ENCODE data around the gene EHD2.
A peak's percentile ranks its signal among the peaks of the same experiment; 100 is the strongest.
"Not testable (repeated sequence)": the region's sequence is repeated elsewhere in the genome, so short reads cannot be mapped to it uniquely, and the experiment has no call there.

Gene EHD2

GRCh38 chr19:47693489-47693888 lies 19.7 kb upstream of the EHD2 start:
- no peak for DNase-seq

GRCh38 chr19:47693903-47694302 lies 19.3 kb upstream of the EHD2 start:
- no peak for DNase-seq

GRCh38 chr19:47694466-47695273 lies 18.6 kb upstream of the EHD2 start:
- no peak for DNase-seq

- no peak for DNase-seq
Observed at GRCh38 chr19:47695533-47696262, 17.5 kb upstream of the EHD2 start.

- DNase-seq = no peak
Observed at GRCh38 chr19:47696635-47697034, 16.6 kb upstream of the EHD2 start.

GRCh38 chr19:47697863-47698609 lies 15.2 kb upstream of the EHD2 start:
- DNase-seq = peak in 2 of 4 experiments; percentile 22 to 36

GRCh38 chr19:47698631-47699359 lies 14.4 kb upstream of the EHD2 start:
- DNase-seq = no peak

- DNase-seq = peak; percentile 11 to 46 (median 28)
Observed at GRCh38 chr19:47699360-47699917, 13.8 kb upstream of the EHD2 start.

GRCh38 chr19:47700934-47701716 lies 12.1 kb upstream of the EHD2 start:
- no peak for DNase-seq

GRCh38 chr19:47701717-47702552 lies 11.3 kb upstream of the EHD2 start:
- no peak for DNase-seq

- DNase-seq = no peak
Observed at GRCh38 chr19:47702671-47703070, 10.6 kb upstream of the EHD2 start.

- no peak for DNase-seq
Observed at GRCh38 chr19:47703301-47703700, 9.9 kb upstream of the EHD2 start.

- DNase-seq = no peak
Observed at GRCh38 chr19:47704024-47704423, 9.2 kb upstream of the EHD2 start.

- no peak for DNase-seq
Observed at GRCh38 chr19:47704656-47705055, 8.6 kb upstream of the EHD2 start.

GRCh38 chr19:47707135-47707925 lies 5.9 kb upstream of the EHD2 start:
- DNase-seq = peak; percentile 34 to 59 (median 50)

GRCh38 chr19:47711652-47712242 lies 1.5 kb upstream of the EHD2 start:
- no peak for DNase-seq

GRCh38 chr19:47714339-47714738 lies 1.1 kb downstream of the EHD2 start:
- DNase-seq = no peak

GRCh38 chr19:47714855-47715254 lies 1.6 kb downstream of the EHD2 start:
- not testable (repeated sequence) for DNase-seq

GRCh38 chr19:47716270-47716937 lies 3.2 kb downstream of the EHD2 start:
- DNase-seq = no peak
